A673 (cell line): Measurements from ENCODE around the gene LCE2D. TPM values are rescaled to one million over a fixed set of nuclear protein-coding genes. Genes with fewer than 3 reads are reported as not detected.
A peak's percentile ranks its signal among the peaks of the same experiment; 100 is the strongest.

ENCODE experiments used
- BruUV-seq: library from RNA; stranded (reverse); fragments of 400-500 nt; replicated peaks from 2 replicates; lab custom pipeline; 2021; lab: Mats Ljungman, UMichigan
- CTCF ChIA-PET: fragments of 300-600 bp; sonication (Branson Sonifier 250); formaldehyde crosslinking; loops from one replicate; lab custom pipeline; 2022; ENCODE audit warnings: antibody characterized with exemption; lab: Charles Lee
- POLR2A ChIA-PET: fragments of 300-600 bp; sonication (Branson Sonifier 250); formaldehyde crosslinking; loops from one replicate; lab custom pipeline; 2022; ENCODE audit warnings: antibody characterized with exemption; ENCODE audit not compliant: low non-redundant PET; lab: Charles Lee
- DNase-seq: peaks from one replicate; pipeline ENCODE4 v3.0.0-alpha.2; 2015; ENCODE audit warnings: low spot score
- H3K27ac ChIP-seq: fragments of 200-600 bp; sonication (generic); 2 replicates; pipeline ENCODE4 v1.5.1; 2016; ENCODE audit warnings: mixed run types, low read depth, mild to moderate bottlenecking, mixed read lengths, antibody characterized with exemption, low read length; ENCODE audit not compliant: poor library complexity, severe bottlenecking
- H3K27me3 ChIP-seq: fragments of 200-600 bp; sonication (generic); replicated peaks from 2 replicates; pipeline ENCODE4 v1.6.1; 2017; ENCODE audit warnings: mixed run types, low read depth, mild to moderate bottlenecking, mixed read lengths, antibody characterized with exemption, low read length; ENCODE audit not compliant: insufficient read depth, poor library complexity
- H3K36me3 ChIP-seq: fragments of 200-600 bp; sonication (generic); 2 replicates; pipeline ENCODE4 v1.6.1; 2016; ENCODE audit warnings: mixed run types, mild to moderate bottlenecking, mixed read lengths, antibody characterized with exemption, low read length; ENCODE audit not compliant: insufficient read depth, poor library complexity, severe bottlenecking
- H3K4me1 ChIP-seq: fragments of 200-600 bp; sonication (generic); 2 replicates; pipeline ENCODE4 v1.6.1; 2017; ENCODE audit warnings: mixed run types, mild to moderate bottlenecking, mixed read lengths, antibody characterized with exemption, low read length; ENCODE audit not compliant: insufficient read depth, poor library complexity, severe bottlenecking
- H3K4me3 ChIP-seq: fragments of 200-600 bp; sonication (generic); 2 replicates; pipeline ENCODE4 v1.5.1; 2016; ENCODE audit warnings: low read depth, mixed run types, mild to moderate bottlenecking, mixed read lengths, low read length; ENCODE audit not compliant: poor library complexity, severe bottlenecking
- H3K9me3 ChIP-seq: fragments of 200-600 bp; sonication (generic); 2 replicates; pipeline ENCODE4 v1.6.1; 2016; ENCODE audit warnings: mixed run types, low read depth, mild to moderate bottlenecking, mixed read lengths, antibody characterized with exemption, low read length; ENCODE audit not compliant: poor library complexity, severe bottlenecking
- CTCF ChIP-seq: fragments of 300-800, 200-600 bp; sonication (generic); conservative IDR thresholded peaks from 2 replicates; pipeline ENCODE4 v1.5.1; 2017; ENCODE audit warnings: low read depth, mild to moderate bottlenecking, antibody characterized with exemption, low read length, moderate library complexity, mixed read lengths
- EZH2 ChIP-seq: fragments of 200-600 bp; sonication (generic); IDR thresholded peaks from 2 replicates; pipeline ENCODE4 v1.6.1; 2017; ENCODE audit warnings: borderline replicate concordance, low read depth, mild to moderate bottlenecking, mixed read lengths, antibody characterized with exemption, low read length; ENCODE audit not compliant: poor library complexity, severe bottlenecking
- intact Hi-C: fragments of 100-400 bp; cut with micrococcal nuclease; formaldehyde crosslinking; loops from one replicate; pipeline ENCODE4 v1.10.0; 2022; ENCODE audit not compliant: unreplicated experiment
- total RNA-seq: library from RNA; stranded (reverse); gene quantifications from 2 replicates; pipeline ENCODE4 v1.2.3, GENCODE V29; 2021

LCE2D gene
- total RNA-seq, 1 experiment from 2014 or later, result not detected

DNA sequence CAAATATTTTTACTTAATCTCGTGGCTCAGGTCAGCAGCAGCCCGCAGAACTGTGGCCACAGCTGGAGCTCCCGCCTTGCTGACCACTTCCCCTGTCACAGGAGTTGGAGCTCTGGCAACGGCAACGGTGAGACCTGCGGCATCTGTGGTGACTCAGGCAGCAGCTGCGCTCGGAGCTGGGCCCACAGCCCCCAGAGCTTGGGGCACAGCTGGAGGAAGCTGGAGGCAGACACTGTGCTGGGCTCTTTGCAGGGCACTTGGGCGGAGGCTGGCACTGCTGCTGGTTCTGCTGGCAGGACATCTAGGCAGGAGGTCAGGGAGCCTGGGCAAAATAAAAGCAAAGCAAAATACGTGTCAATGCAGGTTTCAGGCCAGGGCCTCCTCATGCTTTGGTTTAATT lies 40.4 kb upstream of the LCE2D start, which contains the start of gene LCE3A:
Gene LCE3A, minus strand, starts transcription at position 301 of the 400 bp plus-strand sequence. Its CDS starts 0 bp downstream, at position 301.
- no peak within 1 kb of the TSS for H3K27ac ChIP-seq
- no peaks in the 10 kb centered on the region for H3K4me1 ChIP-seq
- POLR2A ChIA-PET, result no interaction called here
- intact Hi-C loops, result loop anchor here (10.0 kb wide), 1 partner anchor 62 kb away; the partner anchor contains the start of gene LCE2B
- BruUV-seq, result no TSS peak
- TF ChIP-seq CTCF, result no peak
- no peak for TF ChIP-seq EZH2
- peaks cover 8% of the 10 kb centered on the region for H3K9me3 ChIP-seq
- no peak for DNase-seq
- no peaks in the 10 kb centered on the region for H3K36me3 ChIP-seq
- CTCF ChIA-PET, result interaction anchor here (0.6 kb wide), 1 partner anchor 49 kb away, joined by 3 read pairs; no protein-coding TSS in a partner anchor
- H3K4me3 ChIP-seq, result no peak within 1 kb of the TSS
- no peaks in the 10 kb centered on the region for H3K27me3 ChIP-seq

- no peak overlapping the region for H3K4me3 ChIP-seq
- no peaks in the 10 kb centered on the region for H3K27me3 ChIP-seq
- ChIA-PET POLR2A (no interaction called here), CTCF (interaction anchor here (0.6 kb wide), 1 partner anchor 48 kb away, joined by 3 read pairs; no protein-coding TSS in a partner anchor)
- H3K36me3 ChIP-seq, result no peaks in the 10 kb centered on the region
- H3K9me3 ChIP-seq, result peaks cover 8% of the 10 kb centered on the region
- peak; percentile 50 for TF ChIP-seq CTCF
- TF ChIP-seq EZH2, result no peak
- no peak overlapping the region for H3K27ac ChIP-seq
- BruUV-seq, result no TSS peak
- H3K4me1 ChIP-seq, result no peaks in the 10 kb centered on the region
- peak; percentile 17 for DNase-seq
- intact Hi-C loops, result loop anchor here (10.0 kb wide), 1 partner anchor 61 kb away; the partner anchor contains the start of gene LCE2B
Measured at GRCh38 chr1:152623203-152623844, 39.9 kb upstream of the LCE2D start.

- no TSS peak for BruUV-seq
- no peaks in the 10 kb centered on the region for H3K4me1 ChIP-seq
- H3K36me3 ChIP-seq, result no peaks in the 10 kb centered on the region
- intact Hi-C loops, result loop anchor here (10.0 kb wide), 1 partner anchor 58 kb away; the partner anchor contains the start of gene LCE2B
- H3K4me3 ChIP-seq, result no peak overlapping the region
- no peaks in the 10 kb centered on the region for H3K9me3 ChIP-seq
- POLR2A ChIA-PET, result no interaction called here
- no peak for TF ChIP-seq CTCF
- TF ChIP-seq EZH2, result no peak
- no peak overlapping the region for H3K27ac ChIP-seq
- CTCF ChIA-PET, result no interaction called here
- DNase-seq, result no peak
- no peaks in the 10 kb centered on the region for H3K27me3 ChIP-seq
Measured at GRCh38 chr1:152626744-152627143, 36.4 kb upstream of the LCE2D start.
